GM21576 (cell line): Measurements from ENCODE around the gene PAEP.

Experiments used
- ATAC-seq: cut with Tn5 transposase; IDR thresholded peaks from one replicate; pipeline ENCODE4 v1.9.1; 2021; ENCODE audit warnings: mild to moderate bottlenecking, moderate library complexity; ENCODE audit not compliant: unreplicated experiment

Gene PAEP

DNA sequence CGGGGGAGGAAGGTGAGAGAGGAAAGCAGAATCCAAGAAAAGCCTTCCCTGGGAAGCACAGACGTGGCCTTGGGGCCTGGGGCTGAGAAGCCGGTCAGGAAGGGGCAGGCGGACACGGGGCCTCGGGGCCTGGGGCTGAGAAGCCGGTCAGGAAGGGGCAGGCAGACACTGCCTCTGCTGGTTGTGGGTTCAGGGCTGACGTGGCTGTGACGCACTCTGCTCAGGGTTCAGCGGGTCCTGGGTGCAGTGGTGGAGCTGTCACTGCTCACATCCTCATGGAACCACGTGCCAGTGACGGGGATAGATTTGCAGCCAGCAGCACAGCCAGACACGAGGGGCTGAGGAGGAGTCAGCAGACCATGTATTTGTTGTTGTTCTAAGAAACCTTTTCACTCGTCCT, 12.8 kb downstream of the PAEP start:
- no peak for ATAC-seq

DNA sequence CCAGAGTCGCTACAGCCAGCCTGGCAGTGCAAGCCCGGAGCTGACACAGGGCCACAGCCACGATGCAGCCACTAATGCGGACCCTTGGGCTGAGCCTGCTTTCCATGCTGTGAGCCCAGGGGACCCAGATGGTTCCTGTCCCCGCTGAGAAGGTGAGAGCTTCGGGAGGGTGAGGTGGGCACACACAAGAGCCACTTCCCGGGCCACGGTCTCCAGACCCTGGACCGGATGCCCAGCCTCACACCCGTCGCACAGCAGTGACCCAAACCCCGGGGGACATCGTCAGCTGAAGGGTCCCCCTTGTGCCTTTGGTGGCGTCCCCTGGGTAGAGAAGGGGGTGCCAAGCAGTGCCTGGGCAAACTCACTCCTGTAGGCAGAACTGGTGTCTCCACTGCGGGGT, 13.4 kb downstream of the PAEP start:
- ATAC-seq = no peak

DNA sequence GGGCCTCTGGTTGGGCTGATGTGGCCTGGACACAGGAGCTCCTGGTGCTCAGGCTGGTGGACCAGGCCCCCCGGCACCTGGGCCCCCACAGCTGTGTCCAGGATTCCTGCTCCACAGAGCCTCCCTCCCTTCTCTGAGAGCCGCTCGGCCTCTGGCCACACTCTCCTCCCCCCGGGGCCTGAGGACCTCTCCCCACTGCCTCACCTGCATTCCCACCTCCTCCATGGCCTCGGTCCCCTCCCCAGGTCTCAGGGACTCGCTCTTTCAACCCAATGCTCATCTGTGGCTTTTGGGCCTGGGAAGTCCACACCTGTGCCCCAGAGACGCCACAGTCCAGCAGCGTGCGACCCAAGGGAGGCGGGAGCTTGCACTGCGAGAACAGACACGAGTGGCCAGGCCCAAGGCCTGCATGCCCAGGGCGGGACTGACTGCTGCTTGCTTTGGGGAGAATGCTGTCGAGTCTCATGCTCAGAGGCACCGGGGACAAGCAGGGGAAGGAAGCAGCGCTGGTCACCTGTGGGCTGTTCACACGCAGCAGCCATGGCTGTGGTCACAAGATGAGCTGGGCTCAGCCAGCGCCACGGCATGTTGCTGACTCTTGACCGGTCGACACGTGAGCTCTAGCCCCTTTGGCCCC, 14.6 kb downstream of the PAEP start:
- no peak for ATAC-seq

DNA sequence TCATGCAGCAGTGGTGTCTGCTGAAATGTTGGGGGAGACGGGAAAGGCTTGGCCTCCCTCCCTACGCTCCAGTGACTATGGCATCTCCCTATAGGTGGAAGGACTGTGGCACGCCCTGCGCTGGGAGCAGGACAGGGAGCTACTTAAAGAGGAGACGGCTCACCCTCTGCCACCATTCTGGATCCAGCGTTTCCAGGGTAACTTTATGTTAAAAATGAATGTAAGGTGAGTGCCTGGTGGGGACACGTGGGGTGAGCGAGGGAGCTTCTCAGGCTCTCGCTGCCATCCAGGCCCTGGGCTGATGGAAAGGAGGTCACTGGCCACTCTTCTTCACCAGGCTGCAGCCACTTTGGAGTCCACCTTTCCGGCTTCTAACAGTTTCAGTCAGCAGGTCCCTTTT, 15.7 kb downstream of the PAEP start:
- ATAC-seq = no peak

DNA sequence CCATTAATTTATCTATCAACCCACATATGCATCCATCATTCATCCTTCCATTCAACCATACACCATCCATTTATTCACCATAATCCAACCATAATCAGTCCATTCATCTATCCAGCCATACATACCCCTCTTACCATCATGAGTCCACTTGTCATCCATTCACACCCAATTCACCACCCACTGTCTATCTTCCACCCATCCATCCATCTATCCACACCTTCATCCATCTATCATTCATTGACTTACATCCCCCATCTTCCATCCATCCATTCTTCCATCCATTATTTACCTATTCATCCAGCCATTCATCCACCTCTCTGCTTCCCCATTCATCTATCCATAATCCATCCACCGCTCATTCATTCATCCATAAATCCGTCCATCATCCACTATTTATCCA, 17.8 kb downstream of the PAEP start:
- ATAC-seq = no peak

DNA sequence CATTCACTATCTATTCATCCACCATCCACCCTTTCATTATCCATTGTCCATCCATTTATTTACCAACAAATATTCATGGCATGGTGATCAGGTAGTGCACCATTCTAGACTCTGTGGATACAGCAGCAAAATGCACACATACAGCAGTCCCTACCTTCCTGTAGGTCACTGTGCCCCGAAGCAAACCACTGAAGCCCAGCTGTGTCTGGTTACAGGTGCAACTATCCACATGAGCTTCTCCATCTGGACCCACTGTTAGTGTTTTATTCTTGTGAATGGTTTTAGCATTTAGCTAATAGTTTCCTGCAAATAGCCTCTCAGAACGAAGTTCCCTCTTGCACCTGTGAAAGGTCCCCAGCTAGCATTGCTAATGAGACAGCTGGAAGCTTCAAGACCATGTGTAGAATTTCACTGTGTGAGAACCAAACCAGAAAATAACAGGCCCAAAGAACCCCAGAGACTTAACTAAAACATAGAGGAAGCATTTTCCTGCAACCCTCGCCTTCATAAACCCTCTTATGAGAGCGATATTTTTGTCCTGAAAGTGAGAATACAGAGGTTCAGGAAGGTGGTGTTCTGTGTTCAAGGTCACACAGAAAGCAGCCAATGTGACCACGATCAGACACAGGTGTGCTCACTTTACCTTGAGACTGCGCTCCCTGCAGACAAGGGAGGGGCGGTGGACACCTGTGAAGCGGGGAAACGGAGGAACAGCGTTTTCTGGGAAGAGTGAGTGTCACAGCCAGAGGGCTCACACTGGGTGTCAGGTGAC, 18.5 kb downstream of the PAEP start:
- ATAC-seq = no peak

DNA sequence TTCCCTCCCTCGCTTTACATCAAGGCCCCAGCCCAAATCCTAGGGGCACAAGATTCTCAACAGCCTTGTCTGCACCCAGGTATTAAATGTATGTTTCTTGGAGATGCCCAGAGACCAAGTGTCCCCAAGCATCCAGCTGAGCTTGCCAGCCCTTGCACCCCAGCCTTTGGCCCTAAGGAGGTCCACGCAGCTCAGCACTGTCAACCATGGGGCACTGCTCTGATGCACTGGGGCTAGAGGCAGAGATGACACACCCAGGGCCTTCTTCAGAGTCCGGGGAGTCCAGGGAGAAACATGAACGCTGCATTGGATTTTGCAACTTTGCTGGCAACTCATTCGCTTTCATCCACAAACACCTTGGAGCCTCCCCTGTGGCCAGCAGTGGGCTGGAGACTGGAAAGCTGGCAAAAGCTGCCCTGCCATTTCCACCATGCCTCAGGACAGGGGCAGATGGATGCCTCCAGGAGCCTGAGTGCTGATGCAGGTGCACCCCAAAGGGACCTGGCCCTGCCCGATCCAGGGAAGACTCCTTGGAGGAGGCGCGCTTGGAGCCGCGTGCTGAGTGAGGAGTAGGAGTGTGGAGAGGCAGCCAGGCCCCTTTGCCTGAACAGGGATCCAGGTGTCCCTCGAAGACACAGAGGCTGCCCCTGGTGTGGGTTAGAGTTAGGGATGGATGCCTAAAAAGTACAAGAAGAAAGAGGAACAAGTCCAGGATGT, 19.3 kb downstream of the PAEP start:
- no peak for ATAC-seq

DNA sequence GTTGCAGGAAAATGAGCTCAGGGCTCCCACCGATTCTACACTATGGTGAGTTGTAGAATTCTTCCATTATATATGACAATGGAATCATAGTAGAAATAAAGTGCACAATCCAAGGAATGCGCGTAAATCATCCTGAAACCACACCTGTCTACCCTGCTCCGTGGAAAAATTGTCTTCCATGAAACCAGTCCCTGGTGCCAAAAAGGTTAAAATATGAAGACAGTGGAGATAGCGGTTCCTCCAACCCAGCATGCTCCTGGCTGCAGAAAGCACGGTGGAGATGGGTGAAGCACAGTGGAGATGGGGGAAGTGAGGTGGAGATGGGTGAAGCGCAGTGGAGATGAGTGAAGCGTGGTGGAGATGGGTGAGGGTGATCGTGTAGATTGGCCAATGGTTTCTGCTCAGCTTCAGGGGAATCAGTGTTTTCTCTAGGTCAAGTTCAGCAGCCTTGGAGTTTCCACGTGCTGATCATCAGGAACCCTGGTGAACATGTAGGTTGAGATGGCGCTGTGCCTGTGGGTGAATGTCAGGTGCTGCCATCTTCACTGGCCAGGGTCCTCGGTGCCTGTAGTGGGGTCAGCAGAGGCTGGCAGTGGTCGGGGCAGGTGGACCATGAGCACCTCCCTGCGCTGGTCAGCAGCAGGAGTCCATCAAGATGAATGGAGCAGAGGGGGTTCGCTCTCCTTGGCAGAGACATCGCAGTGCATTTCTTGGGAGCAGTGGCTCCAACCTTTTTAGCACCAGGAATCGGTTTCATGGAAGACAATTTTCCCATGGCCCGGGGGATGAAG, 20.3 kb downstream of the PAEP start:
- no peak for ATAC-seq

DNA sequence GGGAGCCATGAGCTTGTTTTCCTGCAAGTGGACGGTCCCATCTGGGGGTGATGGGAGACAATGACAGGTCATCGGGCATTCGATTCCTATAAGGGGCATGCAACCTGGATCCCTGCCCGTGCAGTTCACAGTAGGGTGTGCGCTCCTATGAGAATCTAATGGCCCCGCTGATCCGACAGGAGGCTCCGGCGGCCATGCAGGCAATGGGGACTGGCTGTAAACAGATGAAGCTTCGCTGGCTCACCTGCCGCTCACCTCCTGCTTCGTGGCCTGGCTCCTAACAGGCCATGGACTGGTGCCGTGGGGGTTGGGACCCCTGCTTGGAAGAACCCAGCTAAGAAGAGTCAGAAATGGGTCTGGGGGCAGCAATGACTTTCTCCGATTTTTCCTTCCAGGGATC, 21.0 kb downstream of the PAEP start:
- ATAC-seq = no peak

DNA sequence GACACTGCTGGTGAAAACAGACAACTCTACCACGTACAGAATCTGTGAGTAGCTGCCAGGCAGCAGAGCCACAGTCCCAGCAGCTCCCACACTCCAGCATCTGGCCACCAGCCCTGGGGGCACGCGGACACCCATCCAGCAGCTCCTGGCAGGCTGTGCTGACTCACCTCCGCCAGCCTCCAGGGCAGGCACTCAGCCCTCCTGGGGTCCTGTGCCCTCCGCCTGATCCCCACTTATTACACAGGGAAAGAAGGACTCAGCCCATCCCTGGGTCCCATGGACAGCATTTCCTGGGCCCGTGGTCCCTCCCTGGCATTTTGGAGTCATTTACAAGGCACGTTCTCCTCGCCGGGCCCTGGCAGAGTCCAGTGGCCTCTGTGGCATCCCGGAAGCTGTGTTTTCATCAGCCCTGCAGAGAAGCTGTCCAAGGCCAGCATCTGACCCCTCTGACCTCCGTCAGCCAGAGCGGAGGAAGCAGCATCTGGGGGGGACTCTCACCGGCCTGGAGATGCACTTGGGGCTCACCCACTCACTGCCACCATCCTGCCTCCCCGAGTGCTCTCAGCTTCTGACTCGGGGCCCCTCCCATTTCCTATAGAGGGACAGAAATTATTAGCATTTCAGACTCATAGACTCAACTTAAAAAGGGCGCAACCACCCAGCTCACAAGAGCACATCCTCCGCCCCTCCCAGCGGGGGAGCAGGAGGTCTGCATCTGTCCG, 21.6 kb downstream of the PAEP start:
- no peak for ATAC-seq

DNA sequence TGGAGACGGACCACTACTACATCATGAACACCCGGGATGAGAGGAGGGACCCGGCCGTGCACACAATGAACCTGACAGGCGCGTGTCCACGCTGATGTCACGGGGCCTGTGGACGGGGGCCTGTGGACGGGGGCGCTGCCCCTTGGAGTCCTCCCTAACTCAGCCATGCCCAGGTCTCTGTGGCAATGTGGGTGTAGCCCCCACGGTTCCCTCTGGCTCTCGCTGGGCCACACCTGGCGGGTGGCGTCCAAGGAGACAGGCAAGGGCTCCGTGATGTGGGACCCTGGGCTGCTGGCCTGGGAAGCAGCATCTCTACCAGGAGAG, 22.1 kb downstream of the PAEP start:
- no peak for ATAC-seq

DNA sequence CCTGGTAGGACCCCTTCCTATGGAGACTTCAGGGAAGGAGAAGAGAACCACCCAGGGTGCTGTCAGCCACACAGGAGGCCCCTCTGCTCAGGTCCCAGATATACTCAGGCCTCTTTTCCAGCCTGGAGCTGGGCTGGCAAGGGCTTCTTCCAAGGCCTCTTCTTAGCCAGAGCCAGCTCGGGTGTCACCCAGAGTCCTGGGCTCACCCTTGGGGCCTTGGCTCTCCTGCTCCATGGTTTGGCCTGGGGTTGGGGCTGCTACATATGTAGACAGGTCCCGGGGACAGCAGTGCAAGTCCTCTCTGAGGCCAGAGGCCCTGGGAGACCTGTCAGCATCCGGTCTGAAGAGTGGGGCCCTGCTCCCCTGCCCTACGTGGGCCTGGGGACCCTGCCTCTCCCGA, 22.8 kb downstream of the PAEP start:
- no peak for ATAC-seq

DNA sequence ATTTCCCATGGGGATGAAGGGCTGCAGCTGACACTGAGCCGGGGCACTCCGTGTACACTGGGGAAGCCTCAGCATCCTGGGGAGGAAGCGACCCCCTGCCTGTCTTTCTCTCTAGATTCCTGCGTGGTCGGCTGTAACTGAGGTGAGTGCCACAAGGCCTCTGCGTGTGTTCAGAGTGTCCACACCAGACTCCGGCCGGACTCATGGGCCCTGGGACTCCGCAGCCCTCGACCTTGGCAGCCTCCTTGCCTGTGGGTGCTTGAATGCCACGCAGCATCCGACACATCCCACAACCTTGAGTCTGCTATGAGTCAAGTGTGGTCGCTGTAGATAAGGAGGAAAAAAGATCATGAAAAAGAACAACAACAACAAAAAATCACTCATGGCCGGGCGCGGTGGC, 23.4 kb downstream of the PAEP start:
- no peak for ATAC-seq

DNA sequence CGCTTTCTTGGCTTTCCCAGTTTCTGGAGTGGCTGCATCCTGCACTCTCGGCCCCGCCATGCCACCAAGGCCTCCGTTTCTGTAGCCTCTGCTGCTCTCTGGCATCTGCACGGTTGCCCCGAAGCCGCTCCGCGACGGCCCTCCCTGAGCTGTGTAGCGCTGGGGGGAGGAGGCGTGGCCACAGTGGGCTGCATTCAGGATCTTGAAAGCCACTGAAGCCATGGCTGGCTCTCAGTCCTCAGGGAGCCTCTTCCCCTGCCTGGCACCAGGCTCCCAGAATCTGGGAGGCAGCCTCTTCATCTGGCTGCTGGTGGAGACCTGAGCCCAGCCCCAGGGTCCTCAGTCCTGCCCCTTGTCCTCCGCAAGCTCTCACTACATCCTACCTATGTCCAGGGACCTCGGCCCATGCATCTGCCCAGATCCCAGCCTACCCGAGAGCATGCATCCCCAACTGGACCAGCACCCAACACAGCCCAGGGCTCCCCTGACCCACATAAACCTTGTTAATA, 25.1 kb downstream of the PAEP start:
- ATAC-seq = no peak

DNA sequence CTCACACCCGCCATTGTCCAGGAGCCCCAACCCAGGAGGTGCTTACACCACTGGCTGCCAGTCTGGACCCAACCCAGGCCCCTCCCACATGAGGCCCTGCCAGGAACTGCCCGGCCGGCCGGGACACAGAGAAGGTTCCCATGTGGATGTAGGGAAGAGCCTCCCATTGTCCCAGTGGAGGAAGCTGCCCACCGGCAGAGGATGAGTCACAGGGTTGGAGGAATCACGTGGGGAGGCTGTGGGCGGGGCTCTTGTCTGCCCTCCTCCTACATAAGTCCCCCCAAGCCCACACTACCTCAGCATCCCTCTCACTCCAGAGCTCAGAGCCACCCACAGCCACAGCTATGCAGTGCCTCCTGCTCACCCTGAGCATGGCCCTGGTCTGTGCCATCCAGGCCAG, 26.1 kb downstream of the PAEP start:
- no peak for ATAC-seq

DNA sequence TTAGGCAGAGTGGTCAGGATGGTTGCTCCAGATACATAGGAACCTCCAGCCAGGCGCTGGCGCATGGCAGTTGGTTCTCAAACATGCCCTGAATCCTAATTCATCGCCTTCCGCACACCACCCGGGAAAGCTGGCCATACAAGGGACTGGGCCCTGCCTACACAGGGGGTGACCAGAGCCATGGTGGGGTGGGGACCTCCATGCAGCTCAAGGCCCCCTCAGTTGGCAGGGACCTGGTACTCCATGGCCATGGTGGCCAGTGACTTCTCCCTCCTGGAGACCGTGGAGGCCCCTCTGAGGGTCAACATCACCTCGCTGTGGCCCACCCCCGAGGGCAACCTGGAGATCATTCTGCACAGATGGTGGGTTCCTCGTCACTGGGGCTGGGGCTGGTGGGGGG, 26.8 kb downstream of the PAEP start:
- ATAC-seq = no peak

DNA sequence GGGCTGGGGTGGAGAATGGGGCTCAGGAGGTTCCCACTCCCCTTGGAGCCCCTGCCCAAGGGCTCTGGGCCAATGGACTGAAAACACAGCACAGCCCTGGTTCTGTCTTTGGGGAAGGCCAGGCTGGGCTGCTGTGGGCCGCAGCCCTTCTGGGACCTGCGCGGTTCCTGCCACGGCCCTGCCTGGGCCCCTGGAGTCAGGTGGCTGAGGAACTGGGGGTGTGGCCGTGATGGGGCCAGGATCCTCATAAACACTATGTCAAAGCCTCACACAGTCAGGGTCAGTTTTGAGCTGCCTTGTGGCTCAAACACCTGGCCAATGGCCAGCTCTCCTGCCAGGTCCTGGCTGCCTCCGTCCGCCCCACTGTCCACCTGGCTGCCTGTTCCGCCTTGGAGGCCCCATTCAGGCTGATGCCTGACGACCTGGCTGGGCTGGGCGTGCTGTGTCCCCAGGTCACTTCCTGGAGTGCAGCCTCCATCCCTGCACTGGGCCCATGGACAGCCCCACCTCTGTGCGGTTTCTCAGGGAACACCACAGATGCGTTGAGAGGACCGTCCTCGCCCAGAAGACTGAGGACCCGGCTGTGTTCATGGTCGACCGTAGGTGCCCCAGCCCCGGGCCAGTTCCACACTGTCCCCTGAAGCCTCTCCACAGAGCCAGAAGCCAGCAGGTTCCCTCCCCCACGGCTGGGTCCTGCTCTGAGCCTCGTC, 27.5 kb downstream of the PAEP start:
- ATAC-seq = no peak

DNA sequence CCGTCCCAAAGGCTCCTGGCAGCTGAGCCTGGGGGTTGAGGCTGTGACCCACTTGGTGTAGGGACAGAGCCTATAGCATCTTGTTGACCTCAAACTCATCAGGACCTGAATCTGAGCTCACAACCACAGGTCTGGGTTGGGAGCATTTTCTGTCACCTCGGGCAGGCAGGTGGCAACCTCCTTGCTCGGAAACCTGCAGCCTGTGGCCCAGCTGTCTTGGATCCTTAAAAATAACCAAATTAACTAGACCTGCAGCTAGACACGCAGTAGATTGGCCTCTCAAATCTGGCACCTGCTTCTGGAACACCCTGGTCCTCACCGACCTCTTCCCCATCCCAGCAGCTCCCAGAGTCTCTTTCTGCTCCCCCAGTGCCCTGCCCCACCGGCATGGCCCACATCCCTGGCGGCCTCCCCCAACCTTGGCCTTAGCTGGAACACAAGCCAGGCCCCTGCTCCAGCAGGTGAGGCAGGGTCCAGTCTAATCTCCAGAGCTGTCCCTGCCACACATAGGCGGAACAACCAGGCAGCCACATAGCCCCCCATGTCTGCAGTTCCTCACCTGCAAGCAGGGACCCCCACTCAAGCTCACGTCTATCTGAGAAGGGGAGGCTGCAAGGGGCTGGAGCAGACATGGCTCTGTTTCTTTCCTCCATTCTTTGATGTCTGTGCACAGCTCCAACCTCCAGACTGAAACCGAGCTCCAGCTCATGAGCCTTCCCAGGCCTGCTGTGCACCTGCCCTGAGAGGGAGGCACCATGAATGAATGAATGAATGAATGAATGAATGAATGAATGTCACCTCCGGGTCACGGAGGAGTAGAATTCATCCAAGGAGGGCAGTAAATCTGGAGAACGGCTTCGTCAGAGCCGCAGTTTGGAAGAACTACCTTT, 28.3 kb downstream of the PAEP start:
- no peak for ATAC-seq

DNA sequence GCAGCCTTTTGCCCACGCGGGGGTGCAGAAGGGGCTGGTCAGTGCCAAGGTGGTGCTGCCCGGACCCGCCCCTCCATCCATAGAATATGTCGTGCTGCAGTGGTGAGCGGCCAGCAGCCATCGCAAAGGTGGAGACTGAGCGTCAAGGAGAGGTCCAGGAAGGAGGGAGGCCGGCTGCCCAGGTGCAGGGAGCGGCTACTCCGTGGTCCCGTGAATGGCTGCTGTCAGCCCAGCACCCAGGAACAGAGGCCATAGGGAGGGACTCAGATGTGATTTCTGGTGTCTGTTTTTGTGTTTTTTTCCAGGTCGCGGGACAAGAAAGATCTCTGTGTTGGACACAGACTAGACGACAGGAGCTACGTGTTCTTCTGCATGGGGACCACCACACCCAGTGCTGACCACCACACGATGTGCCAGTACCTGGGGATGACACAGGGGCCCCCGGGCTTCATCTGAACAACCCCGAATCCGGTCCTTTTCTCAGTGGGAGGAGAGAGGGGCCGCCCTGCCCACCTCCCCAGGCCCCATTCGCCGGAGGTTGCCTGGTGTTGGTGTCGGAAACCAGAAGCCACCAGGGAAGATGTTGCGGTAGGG, 29.0 kb downstream of the PAEP start:
- no peak for ATAC-seq
